Neural progenitor cell (in vitro differentiated cells): ENCODE data around the gene KRTAP5-9. TPM values are rescaled to one million over a fixed set of nuclear protein-coding genes. Genes with fewer than 3 reads are reported as not detected.
"Not testable (repeated sequence)": the region's sequence is repeated elsewhere in the genome, so short reads cannot be mapped to it uniquely, and the experiment has no call there.

Experiments
- DNase-seq: peaks from one replicate; pipeline ENCODE4 v3.0.0-alpha.2; 2016; ENCODE audit warnings: low spot score
- H2AFZ ChIP-seq: fragments of 200-600 bp; sonication (generic); replicated peaks from 2 replicates; pipeline ENCODE4 v1.6.1; 2016; ENCODE audit warnings: antibody characterized with exemption
- H3F3A ChIP-seq: fragments of 200-600 bp; sonication (generic); 2 replicates; pipeline ENCODE4 v1.6.1; 2016; ENCODE audit warnings: antibody characterized with exemption, low read depth
- H3K27ac ChIP-seq: fragments of 200-600 bp; sonication (generic); 2 replicates; pipeline ENCODE4 v1.5.1; 2016; ENCODE audit warnings: mild to moderate bottlenecking
- H3K27me3 ChIP-seq: fragments of 200-600 bp; sonication (generic); 2 replicates; pipeline ENCODE4 v1.6.1; 2016; ENCODE audit warnings: mild to moderate bottlenecking, moderate library complexity
- H3K36me3 ChIP-seq: fragments of 200-600 bp; sonication (generic); 2 replicates; pipeline ENCODE4 v1.5.1; 2016
- H3K4me1 ChIP-seq: fragments of 200-600 bp; sonication (generic); 2 replicates; pipeline ENCODE4 v1.6.1; 2016; ENCODE audit warnings: mixed run types
- H3K4me2 ChIP-seq: fragments of 200-600 bp; sonication (generic); 2 replicates; pipeline ENCODE4 v1.6.1; 2016
- H3K4me3 ChIP-seq: fragments of 200-600 bp; sonication (generic); 2 replicates; pipeline ENCODE4 v1.5.1; 2016
- H3K79me2 ChIP-seq: fragments of 200-600 bp; sonication (generic); 2 replicates; pipeline ENCODE4 v1.6.1; 2016; ENCODE audit warnings: low read depth
- H3K9ac ChIP-seq: fragments of 200-600 bp; sonication (generic); 2 replicates; pipeline ENCODE4 v1.6.1; 2016
- H3K9me3 ChIP-seq: fragments of 200-600 bp; sonication (generic); 2 replicates; pipeline ENCODE4 v1.5.1; 2016; ENCODE audit warnings: low read depth
- H4K20me1 ChIP-seq: fragments of 200-600 bp; sonication (generic); 2 replicates; pipeline ENCODE4 v1.6.1; 2016; ENCODE audit warnings: low read depth
- H3K27ac Mint-ChIP-seq: 3 replicates; pipeline ENCODE4 v1.8.0; 2021; ENCODE audit warnings: mixed read lengths
- H3K27me3 Mint-ChIP-seq: 2 replicates; pipeline ENCODE4 v1.8.0; 2022; ENCODE audit warnings: low read depth, mild to moderate bottlenecking, inconsistent platforms, moderate library complexity, mixed read lengths; ENCODE audit not compliant: insufficient read depth
- H3K36me3 Mint-ChIP-seq: 3 replicates; pipeline ENCODE4 v1.8.0; 2021; ENCODE audit warnings: mixed read lengths
- H3K4me1 Mint-ChIP-seq: 3 replicates; pipeline ENCODE4 v1.8.0; 2021; ENCODE audit warnings: mixed read lengths
- H3K4me3 Mint-ChIP-seq: 3 replicates; pipeline ENCODE4 v1.8.0; 2021; ENCODE audit warnings: mild to moderate bottlenecking, moderate library complexity, mixed read lengths
- H3K9me3 Mint-ChIP-seq: 3 replicates; pipeline ENCODE4 v1.8.0; 2020; ENCODE audit warnings: mixed read lengths
- CTCF ChIP-seq: fragments of 200-600 bp; sonication (generic); IDR thresholded peaks from 2 replicates; pipeline ENCODE4 v1.5.1; 2017; ENCODE audit warnings: antibody characterized with exemption, mild to moderate bottlenecking
- small RNA-seq: library from RNA; depleted of rRNA; stranded (forward); fragments of <200 nt; gene quantifications from one replicate; pipeline ENCODE3, GENCODE V24; 2015
- total RNA-seq: library from RNA; depleted of rRNA; stranded (reverse); fragments of >200 nt; gene quantifications from 2 replicates; pipeline ENCODE4 v1.2.3, GENCODE V29; 2015; ENCODE audit warnings: low replicate concordance

KRTAP5-9 gene
- total RNA-seq, 1 donor from 2014 or later, result not detected

GRCh38 chr11:71588314-71588713, 40.1 kb downstream of the KRTAP5-9 start:
- not testable (repeated sequence) for H3K4me3 Mint-ChIP-seq, H3K4me1 ChIP-seq, H3K9me3 ChIP-seq, H3K27me3 ChIP-seq, H3K36me3 Mint-ChIP-seq, H3K79me2 ChIP-seq, DNase-seq, H3K4me3 ChIP-seq, H3K9ac ChIP-seq, H3K27ac Mint-ChIP-seq, H3K9me3 Mint-ChIP-seq, H3F3A ChIP-seq, H4K20me1 ChIP-seq, H3K4me2 ChIP-seq, H3K4me1 Mint-ChIP-seq, H3K27ac ChIP-seq, H2AFZ ChIP-seq, H3K36me3 ChIP-seq, H3K27me3 Mint-ChIP-seq

- not testable (repeated sequence) for H3K9me3 ChIP-seq, H4K20me1 ChIP-seq, H3K4me1 ChIP-seq, H3K4me2 ChIP-seq, H3K79me2 ChIP-seq, H3K4me3 Mint-ChIP-seq, H3K4me1 Mint-ChIP-seq, H3K27ac Mint-ChIP-seq, H2AFZ ChIP-seq, H3K36me3 Mint-ChIP-seq, H3K27ac ChIP-seq, H3K4me3 ChIP-seq, H3F3A ChIP-seq, H3K27me3 ChIP-seq, H3K9ac ChIP-seq, H3K36me3 ChIP-seq, H3K27me3 Mint-ChIP-seq, H3K9me3 Mint-ChIP-seq
- TF ChIP-seq CTCF, result peak; percentile 41
- DNase-seq, result peak; percentile 30
These were observed 40.8 kb downstream of the KRTAP5-9 start for GRCh38 chr11:71588822-71589545.

GRCh38 chr11:71589546-71589920, 41.3 kb downstream of the KRTAP5-9 start:
- not testable (repeated sequence) for H3K4me1 Mint-ChIP-seq, H3K9me3 ChIP-seq, H3K9me3 Mint-ChIP-seq, H3K36me3 Mint-ChIP-seq, H3K4me3 Mint-ChIP-seq, H3K36me3 ChIP-seq, H3K4me2 ChIP-seq, DNase-seq, H3K4me3 ChIP-seq, H3K4me1 ChIP-seq, H3K27me3 ChIP-seq, H4K20me1 ChIP-seq, H3K27ac Mint-ChIP-seq, H3F3A ChIP-seq, H2AFZ ChIP-seq, H3K27me3 Mint-ChIP-seq, H3K27ac ChIP-seq, H3K9ac ChIP-seq, H3K79me2 ChIP-seq

Small RNA genes lying within 50 kb of the gene (small RNA-seq; reads per million reads assigned to genes)
- gene AP000867.1 (not detected), gene KRTAP5-14P (not detected)

Other genes with a start within 250 kb of the KRTAP5-9 start
- 36.7 and 69.8 TPM in 2 replicates for gene DHCR7, start 100.0 kb upstream of the KRTAP5-9 start, total RNA-seq
- gene NADSYN1, start 95.2 kb upstream of the KRTAP5-9 start, total RNA-seq, result 25.0 and 40.0 TPM in 2 replicates
- gene KRTAP5-7, start 21.2 kb upstream of the KRTAP5-9 start, total RNA-seq, result not detected in 2 replicates
- gene KRTAP5-8, start 10.4 kb upstream of the KRTAP5-9 start, total RNA-seq, result not detected in 2 replicates
- gene KRTAP5-10, start 17.1 kb downstream of the KRTAP5-9 start, total RNA-seq, result 0.12 TPM in 1 of 2 replicates, not detected in the other
- gene KRTAP5-11, start 34.5 kb downstream of the KRTAP5-9 start, total RNA-seq, result not detected in 2 replicates